ENCODE data around the gene FKRP. TPM values are rescaled to one million over a fixed set of nuclear protein-coding genes. Genes with fewer than 3 reads are reported as not detected.

Gene FKRP
- total RNA-seq, 1 experiment from 2014 or later, result 19.4 TPM

- ATAC-seq (no peak), DNase-seq (ENCODE audit: low read depth, low spot score) (no peak)
- CTCF ChIA-PET, result interaction anchor here (0.8 to 0.9 kb wide), 2 partner anchors 15 to 19 kb away, joined by 3 read pairs; no protein-coding TSS in a partner anchor
- no peaks in the 10 kb centered on the region for H3K9me3 ChIP-seq (ENCODE audit: control insufficient read depth in 1 of 2, insufficient read depth in 1 of 2, low read depth in 1 of 2, low read length in 2 of 2)
- no peak overlapping the region for H2AFZ ChIP-seq (ENCODE audit: low read depth, low read length, poor library complexity, severe bottlenecking)
- no peaks in the 10 kb centered on the region for H3K27me3 ChIP-seq (ENCODE audit: insufficient read depth, low read length)
- no TSS peak for BruUV-seq (replicated peaks)
- H3K4me3 ChIP-seq (replicated peaks in 1 of 2; ENCODE audit: low read depth in 1 of 2, low read length in 2 of 2), result no peak overlapping the region
- TF ChIP-seq, protein P1, sequence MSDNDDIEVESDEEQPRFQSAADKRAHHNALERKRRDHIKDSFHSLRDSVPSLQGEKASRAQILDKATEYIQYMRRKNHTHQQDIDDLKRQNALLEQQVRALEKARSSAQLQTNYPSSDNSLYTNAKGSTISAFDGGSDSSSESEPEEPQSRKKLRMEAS (IDR thresholded peaks at IDR 0.05), result no peak
- no peak for TF ChIP-seq SRF (IDR thresholded peaks at IDR 0.05; ENCODE audit: low read depth)
- TF ChIP-seq ZFX (IDR thresholded peaks at IDR 0.05), result no peak
- TF ChIP-seq TCF7L2 (IDR thresholded peaks at IDR 0.05; ENCODE audit: borderline replicate concordance, extremely low read depth, insufficient read depth, insufficient read length), result no peak
- TF ChIP-seq ZNF274 (IDR thresholded peaks at IDR 0.05; ENCODE audit: low read depth, low read length), result no peak
- TF ChIP-seq CEBPB (IDR thresholded peaks at IDR 0.05; ENCODE audit: low read depth), result no peak
- TF ChIP-seq, protein P2, sequence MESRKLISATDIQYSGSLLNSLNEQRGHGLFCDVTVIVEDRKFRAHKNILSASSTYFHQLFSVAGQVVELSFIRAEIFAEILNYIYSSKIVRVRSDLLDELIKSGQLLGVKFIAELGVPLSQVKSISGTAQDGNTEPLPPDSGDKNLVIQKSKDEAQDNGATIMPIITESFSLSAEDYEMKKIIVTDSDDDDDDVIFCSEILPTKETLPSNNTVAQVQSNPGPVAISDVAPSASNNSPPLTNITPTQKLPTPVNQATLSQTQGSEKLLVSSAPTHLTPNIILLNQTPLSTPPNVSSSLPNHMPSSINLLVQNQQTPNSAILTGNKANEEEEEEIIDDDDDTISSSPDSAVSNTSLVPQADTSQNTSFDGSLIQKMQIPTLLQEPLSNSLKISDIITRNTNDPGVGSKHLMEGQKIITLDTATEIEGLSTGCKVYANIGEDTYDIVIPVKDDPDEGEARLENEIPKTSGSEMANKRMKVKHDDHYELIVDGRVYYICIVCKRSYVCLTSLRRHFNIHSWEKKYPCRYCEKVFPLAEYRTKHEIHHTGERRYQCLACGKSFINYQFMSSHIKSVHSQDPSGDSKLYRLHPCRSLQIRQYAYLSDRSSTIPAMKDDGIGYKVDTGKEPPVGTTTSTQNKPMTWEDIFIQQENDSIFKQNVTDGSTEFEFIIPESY (IDR thresholded peaks at IDR 0.05; ENCODE audit: extremely low read depth, insufficient replicate concordance, low read length), result no peak
- TF ChIP-seq CBX3 (IDR thresholded peaks at IDR 0.05; ENCODE audit: low read depth), result no peak
- TF ChIP-seq SIN3A (IDR thresholded peaks at IDR 0.05; ENCODE audit: low read depth), result no peak
- no peak for TF ChIP-seq YY1 (IDR thresholded peaks at IDR 0.05; ENCODE audit: extremely low read depth, insufficient replicate concordance, low read depth, low read length)
- TF ChIP-seq ELF1 (IDR thresholded peaks at IDR 0.05; ENCODE audit: borderline replicate concordance, low read depth), result no peak
- TF ChIP-seq SP1 (IDR thresholded peaks at IDR 0.05; ENCODE audit: low read depth), result no peak
- TF ChIP-seq, protein P3, sequence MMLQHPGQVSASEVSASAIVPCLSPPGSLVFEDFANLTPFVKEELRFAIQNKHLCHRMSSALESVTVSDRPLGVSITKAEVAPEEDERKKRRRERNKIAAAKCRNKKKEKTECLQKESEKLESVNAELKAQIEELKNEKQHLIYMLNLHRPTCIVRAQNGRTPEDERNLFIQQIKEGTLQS (IDR thresholded peaks at IDR 0.05), result no peak
- TF ChIP-seq RAD21 (IDR thresholded peaks at IDR 0.05; ENCODE audit: low read depth), result no peak
- peaks cover 18% of the 10 kb centered on the region; the same call in 1 of the 2 replicates for H3K79me2 ChIP-seq (ENCODE audit: insufficient read depth, low read length)
- H3K27ac ChIP-seq (ENCODE audit: low read depth, low read length), result no peak overlapping the region
- H3K36me3 ChIP-seq (ENCODE audit: control insufficient read depth in 1 of 2, insufficient read depth in 2 of 2, low read length in 2 of 2), result peaks cover 25 to 28% of the 10 kb centered on the region in 2 experiments
- H3K9me2 ChIP-seq (ENCODE audit: insufficient read depth), result no peaks in the 10 kb centered on the region
- no peak overlapping the region for H3K4me2 ChIP-seq (ENCODE audit: low read length)
- H4K20me1 ChIP-seq (ENCODE audit: insufficient read depth), result 0 out of 2 replicates have a peak, but pooled peaks cover 7% of the 10 kb centered on the region
- POLR2A ChIA-PET, result interaction anchor here (1.1 kb wide), 1 partner anchor 11 kb away, joined by 3 read pairs; no protein-coding TSS in a partner anchor
- H3K9ac ChIP-seq (ENCODE audit: low read length), result no peak overlapping the region
- RAD21 ChIA-PET (ENCODE audit: low non-redundant PET in 1 of 2, low total read pairs in 2 of 2, uncharacterized antibody in 2 of 2, unreplicated experiment in 2 of 2), result no interaction called here
- peaks cover 4 to 11% of the 10 kb centered on the region in 2 experiments; a peak in 3 of 4 replicates for H3K4me1 ChIP-seq (ENCODE audit: control insufficient read depth in 1 of 2, insufficient read depth in 2 of 2, low read length in 2 of 2)
- intact Hi-C loops (cut with micrococcal nuclease), result no loop called here
These were observed 27.2 kb downstream of the FKRP start for GRCh38 chr19:46773018-46773399.
